Type B pancreatic cell (in vitro differentiated cells): ENCODE results near the gene PRRX1. TPM values are rescaled to one million over a fixed set of nuclear protein-coding genes. Genes with fewer than 3 reads are reported as not detected.

Experiments
- DNase-seq: peaks from one replicate; pipeline ENCODE4 v3.0.0; 2021; ENCODE audit warnings: mixed read lengths; ENCODE audit not compliant: unreplicated experiment; ENCODE audit errors: extremely low spot score
- H3K27ac Mint-ChIP-seq: 2 replicates; pipeline ENCODE4 v1.8.0; 2021; ENCODE audit warnings: mild to moderate bottlenecking, mixed read lengths
- H3K27me3 Mint-ChIP-seq: 2 replicates; pipeline ENCODE4 v1.8.0; 2021; ENCODE audit warnings: mixed read lengths
- H3K36me3 Mint-ChIP-seq: 2 replicates; pipeline ENCODE4 v1.8.0; 2021; ENCODE audit warnings: mixed read lengths
- H3K4me1 Mint-ChIP-seq: one replicate; pipeline ENCODE4 v1.8.0; 2021; ENCODE audit warnings: mixed read lengths; ENCODE audit not compliant: unreplicated experiment
- H3K4me3 Mint-ChIP-seq: 2 replicates; pipeline ENCODE4 v1.8.0; 2021; ENCODE audit warnings: mild to moderate bottlenecking, mixed read lengths
- H3K9me3 Mint-ChIP-seq: 2 replicates; pipeline ENCODE4 v1.8.0; 2021; ENCODE audit warnings: mixed read lengths
- CTCF ChIP-seq: fragments of 200-600 bp; sonication (generic); conservative IDR thresholded peaks from 2 replicates; pipeline ENCODE4 v1.5.0; 2021; ENCODE audit warnings: antibody characterized with exemption, mild to moderate bottlenecking
- total RNA-seq: library from RNA; stranded (reverse); gene quantifications from 2 replicates; pipeline ENCODE4 v1.2.1, GENCODE V29; 2021; ENCODE audit warnings: low replicate concordance

PRRX1 gene
- total RNA-seq, 1 donor from 2014 or later, result 142 TPM

DNA sequence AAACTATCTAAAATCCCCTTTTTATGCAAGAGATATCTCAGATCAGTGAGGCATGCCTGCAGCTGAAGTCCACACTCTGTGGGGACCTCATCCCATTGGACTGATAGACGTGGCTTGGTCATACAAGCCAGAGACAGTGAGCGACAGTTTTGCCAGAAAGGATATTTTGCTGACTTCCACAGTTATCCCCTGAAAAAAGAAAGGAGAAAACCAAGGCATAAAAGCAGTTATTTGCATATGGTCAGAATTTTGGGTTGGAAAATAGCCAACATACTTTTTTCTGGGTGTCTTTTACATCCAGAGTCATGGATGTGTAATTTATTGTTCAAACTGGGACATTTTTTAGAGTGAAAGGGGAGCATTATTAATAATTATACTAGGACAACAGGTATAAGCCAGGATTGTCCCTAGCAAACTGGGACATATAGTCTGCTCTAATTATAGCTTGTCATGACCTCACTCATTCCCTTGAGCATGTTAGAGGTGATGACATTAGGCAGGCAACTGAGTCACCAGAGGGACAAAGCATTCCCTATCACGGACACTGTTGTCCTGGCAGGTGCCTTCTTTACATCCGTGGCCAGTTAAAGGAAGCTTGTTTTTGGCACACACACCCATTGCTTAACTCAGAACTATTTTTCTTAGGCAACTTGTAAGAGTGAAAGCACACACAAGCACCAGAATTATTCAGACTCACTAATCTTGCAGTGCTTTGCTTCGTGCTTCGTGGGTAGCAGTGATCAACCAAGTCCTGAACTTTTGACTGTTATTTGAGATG, 65.5 kb downstream of the PRRX1 start:
- Mint-ChIP-seq H3K36me3 (no peaks in the 10 kb centered on the region), H3K27me3 (peaks cover 19% of the 10 kb centered on the region), H3K9me3 (no peaks in the 10 kb centered on the region), H3K27ac (no peak overlapping the region), H3K4me1 (peaks cover 3% of the 10 kb centered on the region), H3K4me3 (no peak overlapping the region)
- DNase-seq, result no peak
- TF ChIP-seq CTCF, result no peak

GRCh38 chr1:170730014-170730413, 66.1 kb downstream of the PRRX1 start:
- H3K9me3 Mint-ChIP-seq, result no peaks in the 10 kb centered on the region

DNA sequence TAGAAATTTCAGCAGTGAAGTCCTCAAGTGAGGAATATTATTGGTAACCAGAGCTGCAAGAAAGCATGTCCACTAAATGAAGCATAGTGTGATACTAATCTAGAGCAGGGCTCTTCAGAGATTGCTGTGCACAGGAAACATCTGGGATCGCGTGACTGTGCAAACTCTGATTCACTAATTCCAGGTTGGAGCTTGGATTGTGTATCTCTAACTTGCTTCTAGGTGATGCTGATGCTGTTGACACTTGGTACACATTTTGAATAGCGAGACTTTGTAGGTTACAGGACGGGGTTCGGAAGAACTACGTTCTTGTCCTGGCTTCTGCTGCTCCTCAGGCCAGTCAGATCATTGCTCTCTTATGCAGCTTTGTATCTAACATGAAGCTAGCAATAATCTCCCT, 66.5 kb downstream of the PRRX1 start:
- no peak for TF ChIP-seq CTCF
- H3K36me3 Mint-ChIP-seq, result no peaks in the 10 kb centered on the region
- no peak overlapping the region for H3K27ac Mint-ChIP-seq

More at GRCh38 chr1:170730014-170730413, 66.1 kb downstream of the PRRX1 start:
- Mint-ChIP-seq H3K27me3 (peaks cover 19% of the 10 kb centered on the region), H3K4me3 (no peak overlapping the region), H3K36me3 (no peaks in the 10 kb centered on the region), H3K4me1 (peaks cover 3% of the 10 kb centered on the region), H3K27ac (no peak overlapping the region)
- no peak for TF ChIP-seq CTCF
- DNase-seq, result no peak

DNA sequence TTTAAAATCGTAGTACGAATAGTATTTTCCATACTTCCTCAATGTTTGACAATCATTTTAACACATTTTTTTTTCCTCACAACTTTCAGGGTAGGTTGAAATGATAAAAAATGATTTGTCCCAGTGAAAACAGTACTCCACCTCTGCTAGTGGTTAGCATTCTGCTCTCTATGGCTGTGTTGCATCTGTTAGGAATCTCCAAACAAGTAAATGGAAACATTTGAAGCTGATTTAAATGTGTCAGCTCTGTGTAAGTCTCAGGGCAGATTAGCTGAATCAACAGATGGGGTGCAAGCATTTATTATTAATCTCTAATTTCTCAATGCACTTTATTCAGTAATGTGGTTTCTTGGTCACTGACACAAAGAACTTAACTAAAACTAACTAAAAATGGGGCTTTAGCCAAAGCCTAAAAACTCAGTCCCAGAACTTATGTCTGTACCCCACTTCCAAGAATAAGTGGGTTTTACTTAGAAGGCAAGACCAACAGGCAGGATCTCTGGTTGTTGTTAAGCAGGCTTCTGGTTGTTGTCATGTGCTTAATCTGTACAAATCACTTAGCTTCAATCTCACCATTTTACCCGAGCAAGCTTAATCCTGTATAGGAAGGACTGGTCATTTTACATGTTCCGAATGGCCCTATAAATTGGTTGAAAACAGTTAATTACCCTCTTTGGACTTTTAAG, 67.8 kb downstream of the PRRX1 start:
- H3K27ac Mint-ChIP-seq, result no peak overlapping the region
- H3K27me3 Mint-ChIP-seq, result peaks cover 19% of the 10 kb centered on the region

More for the DNA sequence above, 66.5 kb downstream of the PRRX1 start:
- DNase-seq, result no peak
- H3K4me3 Mint-ChIP-seq, result no peak overlapping the region
- H3K9me3 Mint-ChIP-seq, result no peaks in the 10 kb centered on the region
- H3K27me3 Mint-ChIP-seq, result peaks cover 19% of the 10 kb centered on the region
- H3K4me1 Mint-ChIP-seq, result peaks cover 3% of the 10 kb centered on the region

GRCh38 chr1:170732252-170732588, 68.3 kb downstream of the PRRX1 start:
- H3K4me1 Mint-ChIP-seq, result peaks cover 3% of the 10 kb centered on the region
- H3K9me3 Mint-ChIP-seq, result no peaks in the 10 kb centered on the region
- H3K36me3 Mint-ChIP-seq, result peaks cover 3% of the 10 kb centered on the region
- DNase-seq, result no peak
- no peak overlapping the region for H3K4me3 Mint-ChIP-seq
- H3K27me3 Mint-ChIP-seq, result peaks cover 20% of the 10 kb centered on the region
- TF ChIP-seq CTCF, result no peak
- no peak overlapping the region for H3K27ac Mint-ChIP-seq

More for the DNA sequence above, 67.8 kb downstream of the PRRX1 start:
- H3K36me3 Mint-ChIP-seq, result peaks cover 2% of the 10 kb centered on the region
- no peak for TF ChIP-seq CTCF
- peaks cover 3% of the 10 kb centered on the region for H3K4me1 Mint-ChIP-seq
- no peaks in the 10 kb centered on the region for H3K9me3 Mint-ChIP-seq
- H3K4me3 Mint-ChIP-seq, result no peak overlapping the region
- DNase-seq, result no peak
